PC-9 (cell line): ENCODE results near the gene GFRA3. TPM values are rescaled to one million over a fixed set of nuclear protein-coding genes. Genes with fewer than 3 reads are reported as not detected.

ENCODE experiments used
- BruUV-seq: library from RNA; stranded (reverse); fragments of 400-500 nt; replicated peaks from 2 replicates; lab custom pipeline; 2021; lab: Mats Ljungman, UMichigan
- CTCF ChIA-PET: fragments of 300-600 bp; sonication (Branson Sonifier 250); formaldehyde crosslinking; loops from one replicate; lab custom pipeline; 2022; ENCODE audit warnings: antibody characterized with exemption; lab: Charles Lee
- POLR2A ChIA-PET: fragments of 300-600 bp; sonication (Branson Sonifier 250); formaldehyde crosslinking; loops from one replicate; lab custom pipeline; 2022; ENCODE audit warnings: antibody characterized with exemption; ENCODE audit not compliant: unreplicated experiment; lab: Charles Lee
- DNase-seq, 2 experiments: peaks; one replicate each; pipeline versions ENCODE4 v3.0.0 to v3.0.0-alpha.2; 2015 to 2022; ENCODE audit warnings: mixed read lengths in 1 of 2
- H2AFZ ChIP-seq: fragments of 200-600 bp; sonication (generic); 2 replicates; pipeline ENCODE4 v1.8.1; 2017; ENCODE audit warnings: antibody characterized with exemption
- H3F3A ChIP-seq: fragments of 200-600 bp; sonication (generic); 2 replicates; pipeline ENCODE4 v1.8.1; 2017; ENCODE audit warnings: antibody characterized with exemption, mild to moderate bottlenecking, low read depth; ENCODE audit not compliant: insufficient read depth
- H3K27ac ChIP-seq: fragments of 200-600 bp; sonication (generic); 2 replicates; pipeline ENCODE4 v1.6.1; 2016; ENCODE audit warnings: mixed run types
- H3K27me3 ChIP-seq: fragments of 200-600 bp; sonication (generic); 2 replicates; pipeline ENCODE4 v1.6.1; 2016; ENCODE audit warnings: low read depth, mixed run types; ENCODE audit not compliant: insufficient read depth
- H3K36me3 ChIP-seq: fragments of 200-600 bp; sonication (generic); 2 replicates; pipeline ENCODE4 v1.6.1; 2016; ENCODE audit warnings: low read depth, mixed run types
- H3K4me1 ChIP-seq: fragments of 200-600 bp; sonication (generic); replicated peaks from 2 replicates; pipeline ENCODE4 v1.6.1; 2016; ENCODE audit warnings: mixed run types; ENCODE audit not compliant: insufficient read depth
- H3K4me2 ChIP-seq: fragments of 200-600 bp; sonication (generic); 2 replicates; pipeline ENCODE4 v1.6.1; 2017; ENCODE audit warnings: mixed run types
- H3K4me3 ChIP-seq: fragments of 200-600 bp; sonication (generic); 2 replicates; pipeline ENCODE4 v1.6.1; 2016; ENCODE audit warnings: mixed run types
- H3K79me2 ChIP-seq: fragments of 200-600 bp; sonication (generic); 2 replicates; pipeline ENCODE4 v1.6.1; 2017; ENCODE audit warnings: low read depth, mixed run types
- H3K9me2 ChIP-seq: fragments of 200-600 bp; sonication (generic); 2 replicates; pipeline ENCODE4 v1.8.1; 2017; ENCODE audit warnings: mild to moderate bottlenecking; ENCODE audit not compliant: insufficient read depth
- H3K9me3 ChIP-seq: fragments of 200-600 bp; sonication (generic); 2 replicates; pipeline ENCODE4 v1.8.1; 2016; ENCODE audit warnings: low read depth; ENCODE audit not compliant: insufficient read depth
- H4K20me1 ChIP-seq: fragments of 200-600 bp; sonication (generic); 2 replicates; pipeline ENCODE4 v1.8.1; 2017; ENCODE audit not compliant: insufficient read depth
- CTCF ChIP-seq: fragments of 200-600 bp; sonication (generic); conservative IDR thresholded peaks from 2 replicates; pipeline ENCODE4 v1.6.1; 2017; ENCODE audit warnings: mixed run types, antibody characterized with exemption, mild to moderate bottlenecking, moderate library complexity
- EZH2 ChIP-seq: fragments of 200-600 bp; sonication (generic); IDR thresholded peaks from 2 replicates; pipeline ENCODE4 v1.8.0; 2017; ENCODE audit warnings: antibody characterized with exemption, low read depth
- intact Hi-C: fragments of 100-400 bp; cut with micrococcal nuclease; formaldehyde crosslinking; loops from one replicate; pipeline ENCODE4 v1.10.0; 2022; ENCODE audit not compliant: unreplicated experiment
- total RNA-seq: library from RNA; stranded (reverse); gene quantifications from 2 replicates; pipeline ENCODE4 v1.2.3, GENCODE V29; 2021

Gene GFRA3
- total RNA-seq, 1 experiment from 2014 or later = 0.68 TPM

DNA sequence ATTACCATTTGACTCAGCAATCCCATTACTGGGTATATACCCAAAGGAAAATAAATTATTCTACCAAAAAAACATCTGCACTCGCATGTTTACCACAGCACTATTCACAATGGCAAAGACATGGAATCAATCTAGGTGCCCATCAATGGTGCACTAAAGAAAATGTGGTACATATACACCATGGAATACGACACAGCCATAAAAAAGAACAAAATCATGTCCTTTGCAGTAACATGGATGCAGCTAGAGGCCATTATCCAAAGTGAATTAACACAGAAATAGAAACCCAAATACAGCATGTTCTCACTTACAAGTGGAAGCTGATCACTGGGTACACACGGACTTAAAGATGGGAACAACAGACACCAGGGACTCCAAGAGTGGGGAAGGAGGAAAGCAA lies 63.4 kb downstream of the GFRA3 start:
- POLR2A ChIA-PET = no interaction called here
- no TSS peak for BruUV-seq
- peaks cover 51% of the 10 kb centered on the region for H3K79me2 ChIP-seq

More for the DNA sequence above, 63.4 kb downstream of the GFRA3 start:
- no peak overlapping the region for H3K4me2 ChIP-seq
- peaks cover 9% of the 10 kb centered on the region; the same call in 1 of the 2 replicates for H3F3A ChIP-seq
- no peaks in the 10 kb centered on the region for H3K9me2 ChIP-seq
- peaks cover 4% of the 10 kb centered on the region; the same call in 1 of the 2 replicates for H3K36me3 ChIP-seq
- intact Hi-C loops = no loop called here
- H4K20me1 ChIP-seq = no peaks in the 10 kb centered on the region
- H3K27me3 ChIP-seq = no peaks in the 10 kb centered on the region
- no peaks in the 10 kb centered on the region for H3K9me3 ChIP-seq
- CTCF ChIA-PET = no interaction called here
- H2AFZ ChIP-seq = no peak overlapping the region
- no peak overlapping the region for H3K4me3 ChIP-seq
- peaks cover 8% of the 10 kb centered on the region for H3K4me1 ChIP-seq
- TF ChIP-seq CTCF (no peak), EZH2 (no peak)
- DNase-seq = no peak
- H3K27ac ChIP-seq = no peak overlapping the region

Other genes starting within 250 kb of the GFRA3 start
- gene FAM13B, start 241.5 kb downstream of the GFRA3 start, total RNA-seq = 23.8 and 25.1 TPM in 2 replicates
- 0.35 TPM in 1 of 2 replicates, not detected in the other for gene WNT8A, start 190.6 kb downstream of the GFRA3 start, total RNA-seq
- gene NME5, start 135.2 kb downstream of the GFRA3 start, total RNA-seq = 0.98 and 1.9 TPM in 2 replicates
- 126 and 171 TPM in 2 replicates for gene BRD8, start 96.0 kb downstream of the GFRA3 start, total RNA-seq
- 63.6 and 88.6 TPM in 2 replicates for gene KIF20A, start 95.5 kb downstream of the GFRA3 start, total RNA-seq
- 40.5 and 42.4 TPM in 2 replicates for gene CDC23, start 61.3 kb downstream of the GFRA3 start, total RNA-seq
- gene CDC25C, start 57.2 kb upstream of the GFRA3 start, total RNA-seq = 36.2 and 39.5 TPM in 2 replicates
- 46.6 and 65.1 TPM in 2 replicates for gene FAM53C, start 63.6 kb upstream of the GFRA3 start, total RNA-seq
- gene KDM3B, start 78.1 kb upstream of the GFRA3 start, total RNA-seq = 75.0 and 76.7 TPM in 2 replicates
- 0.87 and 1.3 TPM in 2 replicates for gene REEP2, start 164.4 kb upstream of the GFRA3 start, total RNA-seq
- 24.7 and 31.0 TPM in 2 replicates for gene EGR1, start 190.9 kb upstream of the GFRA3 start, total RNA-seq